Panc1 (cell line): ENCODE data around the gene CACNA1D. TPM values are rescaled to one million over a fixed set of nuclear protein-coding genes. Genes with fewer than 3 reads are reported as not detected.

Source experiments
- ATAC-seq: fragments of 200-7000 bp; cut with Tn5 transposase; 2 replicates; pipeline ENCODE4 v1.9.1; 2020; ENCODE audit warnings: mild to moderate bottlenecking, moderate library complexity
- BruUV-seq: library from RNA; stranded (reverse); fragments of 400-500 nt; replicated peaks from 2 replicates; lab custom pipeline; 2021; lab: Mats Ljungman, UMichigan
- CTCF ChIA-PET: fragments of 300-600 bp; sonication (Branson Sonifier 250); formaldehyde crosslinking; loops from one replicate; lab custom pipeline; 2022; ENCODE audit warnings: antibody characterized with exemption; lab: Charles Lee
- POLR2A ChIA-PET: fragments of 300-600 bp; sonication (Branson Sonifier 250); formaldehyde crosslinking; loops from one replicate; lab custom pipeline; 2022; ENCODE audit warnings: antibody characterized with exemption; lab: Charles Lee
- DNase-seq: peaks from one replicate; pipeline ENCODE4 v3.0.0-alpha.2; 2010; ENCODE audit warnings: low read depth, low spot score
- H3K27ac ChIP-seq: 2 replicates; pipeline ENCODE4 v1.5.1; 2011; ENCODE audit warnings: mild to moderate bottlenecking, low read length, inconsistent platforms
- H3K27me3 ChIP-seq: fragments of 200-500 bp; sonication (Bioruptor generic); 2 replicates; pipeline ENCODE4 v1.6.0; 2014; ENCODE audit warnings: low read length, inconsistent platforms; ENCODE audit not compliant: control insufficient read depth, insufficient read depth
- H3K36me3 ChIP-seq: fragments of 200-500 bp; sonication (Bioruptor generic); 2 replicates; pipeline ENCODE4 v1.5.1; 2014; ENCODE audit warnings: inconsistent platforms, mild to moderate bottlenecking, low read length, moderate library complexity; ENCODE audit not compliant: control insufficient read depth, insufficient read depth
- H3K4me1 ChIP-seq: 2 replicates; pipeline ENCODE4 v1.5.1; 2011; ENCODE audit warnings: inconsistent platforms, mild to moderate bottlenecking, low read length, moderate library complexity; ENCODE audit not compliant: control insufficient read depth, insufficient read depth
- H3K4me3 ChIP-seq, 2 experiments: 2 replicates each; pipeline ENCODE4 v1.5.1; 2011 to 2012; ENCODE audit warnings: low read depth in 2 of 2, low read length in 2 of 2, mild to moderate bottlenecking in 2 of 2, inconsistent platforms in 1 of 2, moderate library complexity in 1 of 2
- H3K9me3 ChIP-seq: fragments of 200-500 bp; sonication (Bioruptor generic); 2 replicates; pipeline ENCODE4 v1.5.1; 2014; ENCODE audit warnings: low read depth, mild to moderate bottlenecking, inconsistent platforms, low read length, moderate library complexity; ENCODE audit not compliant: control insufficient read depth, insufficient read depth
- POLR2AphosphoS5 ChIP-seq: IDR thresholded peaks from 2 replicates; pipeline ENCODE4 v1.6.1; 2012; ENCODE audit warnings: mild to moderate bottlenecking, low read depth, low read length, moderate library complexity
- REST ChIP-seq, 2 experiments: IDR thresholded peaks; 2 replicates each; pipeline ENCODE4 v1.6.1; 2011 to 2012; ENCODE audit warnings: low read depth in 2 of 2, control low read depth in 1 of 2, low read length in 1 of 2, mild to moderate bottlenecking in 1 of 2, moderate library complexity in 1 of 2; ENCODE audit not compliant: insufficient read depth in 1 of 2
- SIN3A ChIP-seq: IDR thresholded peaks from 2 replicates; pipeline ENCODE4 v1.6.1; 2012; ENCODE audit warnings: low read depth, mild to moderate bottlenecking, low read length, moderate library complexity, borderline replicate concordance; ENCODE audit not compliant: insufficient read depth
- TCF7L2 ChIP-seq: IDR thresholded peaks from 2 replicates; pipeline ENCODE4 v1.6.1; 2011; ENCODE audit warnings: mild to moderate bottlenecking, low read depth, low read length, inconsistent platforms
- in situ Hi-C: cut with HindIII; loops from 2 replicates; pipeline ENCODE4 v1.10.0; 2016; ENCODE audit warnings: low sequenced_read_pairs, low pct_unique_long_range_greater_than_20kb
- intact Hi-C: fragments of 100-400 bp; cut with micrococcal nuclease; formaldehyde crosslinking; loops from one replicate; pipeline ENCODE4 v1.10.0; 2022; ENCODE audit not compliant: unreplicated experiment
- total RNA-seq: library from RNA; stranded (reverse); gene quantifications from one replicate; pipeline ENCODE4 v1.2.1, GENCODE V29; 2021; ENCODE audit not compliant: unreplicated experiment
- TF ChIP-seq, protein P1 (sequence below): fragments of 450-650 bp; IDR thresholded peaks from 2 replicates; pipeline ENCODE4 v1.5.1; 2017; ENCODE audit warnings: mild to moderate bottlenecking

CACNA1D gene
- total RNA-seq, 1 experiment from 2014 or later, result 23.0 TPM

DNA sequence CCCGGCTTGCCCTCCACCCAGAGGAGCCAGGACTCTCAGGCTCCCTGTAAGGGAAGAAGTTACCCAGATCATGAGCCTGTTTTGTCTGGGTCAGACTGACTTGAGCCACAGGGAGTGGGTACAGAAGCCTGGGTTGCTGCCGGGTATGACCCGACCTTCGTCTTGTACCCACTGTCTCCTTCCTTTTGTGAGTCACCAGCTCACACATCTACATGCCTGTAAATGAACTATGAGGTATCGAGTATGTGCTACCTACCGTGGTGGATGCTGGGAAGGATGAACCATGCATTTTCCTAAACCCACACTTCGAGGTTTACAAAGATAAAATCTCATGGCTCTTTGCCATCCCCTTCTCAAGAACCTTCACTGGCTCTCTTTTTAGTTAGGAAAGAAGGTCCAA is 56.9 kb downstream of the CACNA1D start:
- intact Hi-C loops, result no loop called here
- H3K4me1 ChIP-seq, result no peaks in the 10 kb centered on the region
- TF ChIP-seq POLR2AphosphoS5, result no peak
- no peak for TF ChIP-seq TCF7L2
- TF ChIP-seq, protein P1, sequence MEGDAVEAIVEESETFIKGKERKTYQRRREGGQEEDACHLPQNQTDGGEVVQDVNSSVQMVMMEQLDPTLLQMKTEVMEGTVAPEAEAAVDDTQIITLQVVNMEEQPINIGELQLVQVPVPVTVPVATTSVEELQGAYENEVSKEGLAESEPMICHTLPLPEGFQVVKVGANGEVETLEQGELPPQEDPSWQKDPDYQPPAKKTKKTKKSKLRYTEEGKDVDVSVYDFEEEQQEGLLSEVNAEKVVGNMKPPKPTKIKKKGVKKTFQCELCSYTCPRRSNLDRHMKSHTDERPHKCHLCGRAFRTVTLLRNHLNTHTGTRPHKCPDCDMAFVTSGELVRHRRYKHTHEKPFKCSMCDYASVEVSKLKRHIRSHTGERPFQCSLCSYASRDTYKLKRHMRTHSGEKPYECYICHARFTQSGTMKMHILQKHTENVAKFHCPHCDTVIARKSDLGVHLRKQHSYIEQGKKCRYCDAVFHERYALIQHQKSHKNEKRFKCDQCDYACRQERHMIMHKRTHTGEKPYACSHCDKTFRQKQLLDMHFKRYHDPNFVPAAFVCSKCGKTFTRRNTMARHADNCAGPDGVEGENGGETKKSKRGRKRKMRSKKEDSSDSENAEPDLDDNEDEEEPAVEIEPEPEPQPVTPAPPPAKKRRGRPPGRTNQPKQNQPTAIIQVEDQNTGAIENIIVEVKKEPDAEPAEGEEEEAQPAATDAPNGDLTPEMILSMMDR, result no peak
- TF ChIP-seq REST (IDR thresholded peaks at IDR 0.05; ENCODE audit: insufficient read depth in 1 of 2, low read depth in 2 of 2, low read length in 1 of 2), result no peak
- TF ChIP-seq SIN3A, result no peak
- no TSS peak for BruUV-seq
- no peaks in the 10 kb centered on the region for H3K36me3 ChIP-seq
- no peak overlapping the region for H3K27ac ChIP-seq
- ChIA-PET CTCF (no interaction called here), POLR2A (no interaction called here)
- no peak overlapping the region for H3K4me3 ChIP-seq
- no peak for DNase-seq
- no peaks in the 10 kb centered on the region for H3K27me3 ChIP-seq
- in situ Hi-C loops, result no loop called here
- no peaks in the 10 kb centered on the region for H3K9me3 ChIP-seq
- ATAC-seq, result no peak

GRCh38 chr3:53552730-53553129 is 58.3 kb downstream of the CACNA1D start:
- Histone ChIP-seq H3K9me3 (no peaks in the 10 kb centered on the region), H3K4me3 (no peak overlapping the region), H3K4me1 (no peaks in the 10 kb centered on the region), H3K36me3 (no peaks in the 10 kb centered on the region), H3K27me3 (no peaks in the 10 kb centered on the region), H3K27ac (no peak overlapping the region)
- intact Hi-C loops, result no loop called here
- DNase-seq, result no peak
- no TSS peak for BruUV-seq
- ChIA-PET CTCF (no interaction called here), POLR2A (no interaction called here)
- in situ Hi-C loops, result no loop called here
- TF ChIP-seq POLR2AphosphoS5 (no peak), SIN3A (no peak), TCF7L2 (no peak), REST (IDR thresholded peaks at IDR 0.05; ENCODE audit: insufficient read depth in 1 of 2, low read depth in 2 of 2, low read length in 1 of 2) (no peak)
- TF ChIP-seq, protein P1, result no peak
- ATAC-seq, result no peak
